NCI-H187 treated with DMSO at 0.1 percent for 48 hours (cell line): Measurements from ENCODE around the gene ENAM.
"Not testable (repeated sequence)": the region's sequence is repeated elsewhere in the genome, so short reads cannot be mapped to it uniquely, and the experiment has no call there.

Source experiments
- DNase-seq: peaks from one replicate; lab custom pipeline; 2025; lab: John Stamatoyannopoulos, UW

The ENAM gene

GRCh38 chr4:70624226-70624793 lies 4.2 kb upstream of the ENAM start:
- DNase-seq: no peak

GRCh38 chr4:70627620-70628019 lies 924 bp upstream of the ENAM start:
- DNase-seq: no peak

GRCh38 chr4:70629469-70630090 lies 1.0 kb downstream of the ENAM start:
- DNase-seq: no peak

GRCh38 chr4:70630162-70630561 lies 1.6 kb downstream of the ENAM start:
- no peak for DNase-seq

- no peak for DNase-seq
Measured at GRCh38 chr4:70632028-70632427, 3.5 kb downstream of the ENAM start.

- no peak for DNase-seq
Measured at GRCh38 chr4:70634482-70634881, 5.9 kb downstream of the ENAM start.

- peak; percentile 80 for DNase-seq
Measured at GRCh38 chr4:70637239-70637913, 8.8 kb downstream of the ENAM start.

GRCh38 chr4:70640192-70640591 lies 11.6 kb downstream of the ENAM start:
- no peak for DNase-seq

GRCh38 chr4:70650741-70651140 lies 22.2 kb downstream of the ENAM start:
- not testable (repeated sequence) for DNase-seq

GRCh38 chr4:70651864-70652506 lies 23.4 kb downstream of the ENAM start:
- DNase-seq: peak; percentile 66

- no peak for DNase-seq
Measured at GRCh38 chr4:70654605-70655011, 26.1 kb downstream of the ENAM start.

GRCh38 chr4:70657326-70657725 lies 28.8 kb downstream of the ENAM start:
- no peak for DNase-seq

- no peak for DNase-seq
Measured at GRCh38 chr4:70658418-70658817, 29.9 kb downstream of the ENAM start.

- DNase-seq: no peak
Measured at GRCh38 chr4:70660106-70660505, 31.6 kb downstream of the ENAM start.

GRCh38 chr4:70661309-70661922 lies 32.9 kb downstream of the ENAM start:
- DNase-seq: not testable (repeated sequence)

- DNase-seq: no peak
Measured at GRCh38 chr4:70666369-70666768, 37.8 kb downstream of the ENAM start, which contains the start of gene JCHAIN. TSS of gene JCHAIN (minus strand) at chr4:70666508. CDS start at chr4:70666490, 18 bp downstream.

- no peak for DNase-seq
Measured at GRCh38 chr4:70667740-70668535, 39.4 kb downstream of the ENAM start.

- DNase-seq: no peak
Measured at GRCh38 chr4:70670332-70671014, 41.9 kb downstream of the ENAM start.

- DNase-seq: no peak
Measured at GRCh38 chr4:70671091-70671490, 42.5 kb downstream of the ENAM start.

- no peak for DNase-seq
Measured at GRCh38 chr4:70674191-70674590, 45.6 kb downstream of the ENAM start.

GRCh38 chr4:70674731-70675130 lies 46.2 kb downstream of the ENAM start:
- no peak for DNase-seq
